ENCODE measurements around the gene CACNA2D2. TPM values are rescaled to one million over a fixed set of nuclear protein-coding genes. Genes with fewer than 3 reads are reported as not detected.
A peak's percentile ranks its signal among the peaks of the same experiment; 100 is the strongest.

CACNA2D2 gene
- total RNA-seq, 1 donor from 2014 or later: 4.3 TPM

DNA sequence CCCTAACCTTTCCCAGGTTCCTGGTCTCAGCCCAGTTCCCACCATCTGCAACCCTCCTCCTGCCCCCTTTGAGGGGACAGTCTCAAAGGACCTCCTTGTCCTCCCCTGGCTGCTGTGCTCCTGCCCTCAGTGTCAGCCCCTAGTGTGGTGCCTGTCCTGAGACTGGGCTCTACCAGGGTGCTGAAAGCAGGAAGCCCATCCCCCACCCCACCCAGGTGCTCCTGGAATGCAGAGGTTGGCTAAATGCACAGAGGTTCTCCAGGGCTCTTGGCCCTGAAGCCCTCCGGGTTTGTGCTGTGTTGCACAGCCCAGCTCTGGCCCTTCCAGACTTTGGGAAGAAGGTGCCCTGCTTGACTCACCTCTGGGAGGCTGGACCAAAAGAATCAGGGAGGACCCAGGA, 42.3 kb upstream of the CACNA2D2 start:
- no peak for DNase-seq (ENCODE audit: low spot score)
- H3F3A ChIP-seq (ENCODE audit: low read depth): no peaks in the 10 kb centered on the region
- no peak overlapping the region for H2AFZ ChIP-seq (replicated peaks)
- no peaks in the 10 kb centered on the region for H3K27me3 ChIP-seq
- Mint-ChIP-seq H3K27me3 (ENCODE audit: insufficient read depth, low read depth) (peaks cover 7% of the 10 kb centered on the region), H3K36me3 (no peaks in the 10 kb centered on the region), H3K4me1 (peaks cover 8% of the 10 kb centered on the region), H3K27ac (no peak overlapping the region), H3K9me3 (no peaks in the 10 kb centered on the region), H3K4me3 (no peak overlapping the region)
- no peaks in the 10 kb centered on the region for H3K4me1 ChIP-seq
- no peak overlapping the region for H3K27ac ChIP-seq
- TF ChIP-seq CTCF (IDR thresholded peaks at IDR 0.05): no peak
- no peak for TF ChIP-seq EZH2phosphoT487 (IDR thresholded peaks at IDR 0.05)
- no peak for TF ChIP-seq EZH2 (IDR thresholded peaks at IDR 0.05)
- H3K79me2 ChIP-seq (ENCODE audit: low read depth): no peaks in the 10 kb centered on the region
- no peaks in the 10 kb centered on the region for H3K9me3 ChIP-seq (ENCODE audit: low read depth)
- H3K4me2 ChIP-seq: no peak overlapping the region
- H3K36me3 ChIP-seq: no peaks in the 10 kb centered on the region
- no peak overlapping the region for H3K9ac ChIP-seq
- H3K4me3 ChIP-seq: no peak overlapping the region
- no peaks in the 10 kb centered on the region for H4K20me1 ChIP-seq (ENCODE audit: low read depth)

DNA sequence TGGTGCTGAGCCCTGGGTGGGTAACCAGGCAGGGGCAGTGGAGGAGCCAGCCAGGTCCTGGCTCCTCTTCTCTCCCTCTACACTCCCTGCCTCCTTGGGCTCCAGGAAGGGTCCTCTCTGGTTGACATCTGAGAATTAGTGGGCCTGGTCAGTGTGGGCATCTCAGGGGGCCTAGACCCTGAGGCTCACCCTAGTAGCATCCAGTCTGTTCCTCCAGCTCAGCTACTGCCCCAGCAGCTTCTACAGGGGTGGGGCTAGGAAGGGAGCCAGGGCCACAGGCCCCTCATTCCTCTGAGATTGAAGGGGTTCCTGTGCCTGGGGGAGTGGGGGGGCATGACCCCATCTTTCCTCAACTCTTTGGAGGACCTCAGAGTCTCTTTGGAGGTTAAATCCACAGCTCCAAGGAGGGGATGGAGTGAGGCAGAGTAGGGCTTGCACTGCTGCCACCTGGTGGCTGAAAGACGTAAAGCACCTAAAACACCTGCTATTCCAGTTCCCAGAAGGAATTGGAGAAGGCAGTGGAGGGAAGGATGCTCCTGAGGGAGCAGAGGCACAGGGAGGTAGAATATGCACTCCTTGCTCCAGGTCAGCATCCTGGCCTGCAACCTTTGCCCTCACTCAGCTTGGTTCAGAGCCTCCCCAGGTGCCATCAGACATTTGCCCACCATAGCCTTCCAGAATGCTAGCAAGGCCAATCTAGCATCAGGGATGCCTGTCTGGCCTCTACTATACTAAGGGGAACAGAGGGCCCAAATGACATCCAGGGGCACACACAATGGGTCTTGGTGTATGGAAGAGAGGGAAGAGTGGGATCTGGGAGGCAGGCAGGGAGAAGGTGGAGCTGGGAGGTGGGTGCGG, 39.0 kb upstream of the CACNA2D2 start:
- peak; percentile 77 for DNase-seq (ENCODE audit: low spot score)

GRCh38 chr3:50539356-50540286, 36.2 kb upstream of the CACNA2D2 start:
- TF ChIP-seq EZH2phosphoT487 (IDR thresholded peaks at IDR 0.05) (no peak), EZH2 (IDR thresholded peaks at IDR 0.05) (no peak), CTCF (IDR thresholded peaks at IDR 0.05) (no peak)
- no peak overlapping the region for H3K9ac ChIP-seq
- peaks cover 20% of the 10 kb centered on the region for H3K4me1 ChIP-seq
- Mint-ChIP-seq H3K4me1 (peaks cover 38% of the 10 kb centered on the region), H3K4me3 (no peak overlapping the region), H3K27me3 (ENCODE audit: insufficient read depth, low read depth) (peaks cover 21% of the 10 kb centered on the region), H3K36me3 (peaks cover 1% of the 10 kb centered on the region), H3K27ac (no peak overlapping the region), H3K9me3 (no peaks in the 10 kb centered on the region)
- H3K9me3 ChIP-seq (ENCODE audit: low read depth): no peaks in the 10 kb centered on the region
- peak overlapping the region; percentile 57 for H3K27ac ChIP-seq
- no peaks in the 10 kb centered on the region for H3K36me3 ChIP-seq
- H3K27me3 ChIP-seq: no peaks in the 10 kb centered on the region
- peak; percentile 35 for DNase-seq (ENCODE audit: low spot score)
- peak overlapping the region; percentile 66 for H3K4me2 ChIP-seq
- peaks cover 22% of the 10 kb centered on the region for H3F3A ChIP-seq (ENCODE audit: low read depth)
- H3K79me2 ChIP-seq (ENCODE audit: low read depth): no peaks in the 10 kb centered on the region
- H3K4me3 ChIP-seq: peak overlapping the region; percentile 15
- H4K20me1 ChIP-seq (ENCODE audit: low read depth): no peaks in the 10 kb centered on the region
- peak overlapping the region; percentile 53 for H2AFZ ChIP-seq (replicated peaks)

More for the DNA sequence above, 39.0 kb upstream of the CACNA2D2 start:
- H3K36me3 ChIP-seq: no peaks in the 10 kb centered on the region
- no peaks in the 10 kb centered on the region for H4K20me1 ChIP-seq (ENCODE audit: low read depth)
- Mint-ChIP-seq H3K9me3 (no peaks in the 10 kb centered on the region), H3K36me3 (no peaks in the 10 kb centered on the region), H3K4me3 (no peak overlapping the region), H3K4me1 (peaks cover 25% of the 10 kb centered on the region), H3K27me3 (ENCODE audit: insufficient read depth, low read depth) (peaks cover 18% of the 10 kb centered on the region), H3K27ac (no peak overlapping the region)
- H3K4me1 ChIP-seq: peaks cover 20% of the 10 kb centered on the region
- no peak overlapping the region for H3K9ac ChIP-seq
- H3K27me3 ChIP-seq: no peaks in the 10 kb centered on the region
- H3K27ac ChIP-seq: no peak overlapping the region
- peak; percentile 92 for TF ChIP-seq CTCF (IDR thresholded peaks at IDR 0.05)
- TF ChIP-seq EZH2phosphoT487 (IDR thresholded peaks at IDR 0.05): no peak
- H3F3A ChIP-seq (ENCODE audit: low read depth): peaks cover 22% of the 10 kb centered on the region
- H3K9me3 ChIP-seq (ENCODE audit: low read depth): no peaks in the 10 kb centered on the region
- H3K4me3 ChIP-seq: no peak overlapping the region
- H2AFZ ChIP-seq (replicated peaks): no peak overlapping the region
- no peaks in the 10 kb centered on the region for H3K79me2 ChIP-seq (ENCODE audit: low read depth)
- H3K4me2 ChIP-seq: no peak overlapping the region

Measured in neural progenitor cell (in vitro differentiated cells).